ENCODE data around the gene FGG. TPM values are rescaled to one million over a fixed set of nuclear protein-coding genes. Genes with fewer than 3 reads are reported as not detected.
A peak's percentile ranks its signal among the peaks of the same experiment; 100 is the strongest.

Gene FGG
- total and polyA plus RNA-seq, 2 experiments from 2014 or later, result not detected

DNA sequence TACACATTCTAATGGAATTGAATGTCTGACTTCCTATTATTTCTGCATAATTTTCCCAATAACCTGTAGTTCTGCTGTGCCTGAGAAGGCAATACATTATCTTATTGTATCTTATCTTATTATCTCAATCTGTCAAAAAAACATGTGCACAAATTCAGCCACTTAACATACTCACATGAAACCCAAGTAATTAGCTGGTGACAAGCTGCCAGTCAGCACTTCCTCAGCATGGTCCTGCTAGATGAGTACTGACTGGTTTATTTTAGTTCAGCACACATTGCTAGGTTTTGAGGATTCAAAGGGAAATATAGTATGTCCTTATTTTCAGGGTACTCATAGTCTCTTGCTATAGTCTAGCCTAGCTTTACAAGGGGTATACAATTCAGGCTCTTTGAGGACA lies 17.9 kb upstream of the FGG start:
- Histone ChIP-seq H3K4me2 (ENCODE audit: unreplicated experiment) (no peak overlapping the region), H3K4me1 (ENCODE audit: insufficient read depth) (no peaks in the 10 kb centered on the region), H3K9me2 (ENCODE audit: insufficient read depth) (no peaks in the 10 kb centered on the region), H2AFZ (no peak overlapping the region), H3F3A (ENCODE audit: insufficient read depth) (no peaks in the 10 kb centered on the region), H3K9me3 (ENCODE audit: low read depth) (no peaks in the 10 kb centered on the region), H3K9ac (no peak overlapping the region), H3K36me3 (ENCODE audit: low read depth) (no peaks in the 10 kb centered on the region), H3K27me3 (replicated peaks; ENCODE audit: insufficient read depth) (peaks cover 55% of the 10 kb centered on the region), H3K79me2 (ENCODE audit: insufficient read depth) (no peaks in the 10 kb centered on the region), H3K4me3 (no peak overlapping the region), H4K20me1 (ENCODE audit: insufficient read depth) (no peaks in the 10 kb centered on the region), H3K27ac (no peak overlapping the region)
- DNase-seq, result no peak
- TF ChIP-seq EZH2phosphoT487 (IDR thresholded peaks at IDR 0.05; ENCODE audit: insufficient read depth, low read depth) (no peak), EZH2 (IDR thresholded peaks at IDR 0.05; ENCODE audit: insufficient read depth, poor library complexity, severe bottlenecking) (no peak)
- in situ Hi-C loops (cut with MboI), result no loop called here

DNA sequence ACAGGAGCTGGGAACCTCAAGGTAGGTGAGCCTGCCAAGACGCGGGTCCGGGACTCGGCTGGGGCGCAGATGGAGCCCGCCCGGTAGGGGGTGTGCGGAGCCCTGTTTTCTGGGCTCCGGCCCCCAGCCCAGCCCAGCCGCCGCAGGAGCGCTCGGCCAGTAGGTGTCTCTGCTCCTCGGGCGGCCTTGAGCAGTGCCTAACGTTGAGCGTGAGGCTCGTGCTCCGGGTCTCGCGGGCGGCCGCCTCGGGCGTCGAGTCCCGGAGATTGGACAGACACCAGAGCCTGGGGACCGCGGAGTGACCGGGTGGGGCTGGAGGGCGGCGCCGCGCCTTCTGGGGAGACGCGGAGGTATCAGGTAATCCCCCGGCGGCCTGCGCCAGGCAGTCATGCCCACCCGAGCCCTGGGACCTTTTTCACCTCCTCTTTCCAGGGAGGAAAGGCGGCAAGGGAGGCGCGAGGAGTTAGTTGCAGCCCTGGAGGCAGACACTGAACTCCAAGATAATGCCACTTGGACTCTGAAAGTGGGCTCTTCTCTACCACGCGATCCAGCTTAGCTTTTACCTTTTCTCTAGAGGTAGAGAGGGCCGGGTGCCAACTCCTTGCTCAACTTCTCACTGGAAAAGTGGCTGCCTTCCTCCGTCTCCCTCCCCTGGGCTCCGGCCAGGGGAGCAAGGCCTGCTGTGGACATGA lies 14.5 kb upstream of the FGG start:
- 10% methylated on average over 39 to 46 of the region's 48 CpGs for WGBS, 2 experiments (ENCODE audit: low coverage in 1 of 2, low lambda C conversion rate in 2 of 2, missing lambda C conversion rate in 2 of 2)
- H2AFZ ChIP-seq, result peak overlapping the region; percentile 46
- H3F3A ChIP-seq (ENCODE audit: insufficient read depth), result no peaks in the 10 kb centered on the region
- TF ChIP-seq EZH2 (IDR thresholded peaks at IDR 0.05; ENCODE audit: insufficient read depth, poor library complexity, severe bottlenecking) (no peak), EZH2phosphoT487 (IDR thresholded peaks at IDR 0.05; ENCODE audit: insufficient read depth, low read depth) (no peak)
- H3K27me3 ChIP-seq (replicated peaks; ENCODE audit: insufficient read depth), result peaks cover 40% of the 10 kb centered on the region
- H3K79me2 ChIP-seq (ENCODE audit: insufficient read depth), result no peaks in the 10 kb centered on the region
- no peaks in the 10 kb centered on the region for H3K36me3 ChIP-seq (ENCODE audit: low read depth)
- H3K4me1 ChIP-seq (ENCODE audit: insufficient read depth), result no peaks in the 10 kb centered on the region
- in situ Hi-C loops (cut with MboI), result no loop called here
- no peaks in the 10 kb centered on the region for H4K20me1 ChIP-seq (ENCODE audit: insufficient read depth)
- H3K9me3 ChIP-seq (ENCODE audit: low read depth), result no peaks in the 10 kb centered on the region
- no peak overlapping the region for H3K4me2 ChIP-seq (ENCODE audit: unreplicated experiment)
- no peak overlapping the region for H3K9ac ChIP-seq
- H3K9me2 ChIP-seq (ENCODE audit: insufficient read depth), result no peaks in the 10 kb centered on the region
- no peak overlapping the region for H3K27ac ChIP-seq
- DNase-seq, result peak; percentile 54
- peak overlapping the region; percentile 42; the same call in 1 of the 2 replicates for H3K4me3 ChIP-seq

DNA sequence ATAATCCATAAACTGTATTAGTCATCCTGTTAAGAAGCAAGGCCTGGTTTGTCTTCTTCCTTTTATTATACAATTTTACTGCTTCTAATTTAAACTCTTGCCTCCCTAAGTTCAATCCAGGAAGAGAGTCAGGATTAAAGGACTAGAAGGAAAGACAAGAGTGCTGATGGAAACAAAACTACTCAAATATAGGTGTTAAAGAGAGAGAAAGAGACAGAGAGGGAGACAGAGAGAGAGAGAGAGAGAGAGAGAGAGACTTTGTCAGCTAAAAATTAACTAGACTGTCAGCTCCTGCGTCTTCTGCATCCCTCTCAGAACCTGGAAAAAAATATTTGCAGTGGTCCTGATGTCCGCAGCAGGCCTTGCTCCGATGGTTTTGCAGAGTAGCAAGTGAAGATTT lies 13.5 kb upstream of the FGG start:
- in situ Hi-C loops (cut with MboI), result no loop called here

DNA sequence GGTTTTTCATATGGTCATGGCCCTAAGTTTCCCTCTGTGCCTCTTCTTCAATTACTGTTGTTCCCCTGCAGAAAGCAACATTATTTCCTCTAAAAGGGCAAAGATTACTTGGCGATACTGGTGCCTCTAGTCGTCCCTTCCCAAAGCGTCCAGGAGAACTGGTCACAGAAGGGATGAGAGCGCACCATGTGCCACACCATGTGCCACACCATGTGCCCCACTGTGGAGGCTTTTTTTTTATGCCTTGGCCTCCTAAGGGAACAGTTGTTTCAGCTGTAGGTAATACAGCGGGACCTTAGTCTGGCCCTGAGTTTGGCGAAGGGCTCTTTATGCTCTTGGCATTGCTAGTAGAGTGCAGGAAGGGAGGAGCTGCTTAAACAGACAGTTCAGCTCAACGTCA lies 11.5 kb upstream of the FGG start:
- WGBS, 2 experiments (ENCODE audit: low coverage in 1 of 2, low lambda C conversion rate in 2 of 2, missing lambda C conversion rate in 2 of 2), result 52 to 58% methylated on average over 7 of the region's 7 CpGs
- no peaks in the 10 kb centered on the region for H3K4me1 ChIP-seq (ENCODE audit: insufficient read depth)
- H3K27ac ChIP-seq, result no peak overlapping the region
- H3K9me3 ChIP-seq (ENCODE audit: low read depth), result no peaks in the 10 kb centered on the region
- no peak for DNase-seq
- H3K27me3 ChIP-seq (replicated peaks; ENCODE audit: insufficient read depth), result peaks cover 36% of the 10 kb centered on the region
- no peak overlapping the region for H3K4me2 ChIP-seq (ENCODE audit: unreplicated experiment)
- no peaks in the 10 kb centered on the region for H3K9me2 ChIP-seq (ENCODE audit: insufficient read depth)
- H3K4me3 ChIP-seq, result no peak overlapping the region
- no peaks in the 10 kb centered on the region for H3F3A ChIP-seq (ENCODE audit: insufficient read depth)
- no peaks in the 10 kb centered on the region for H3K79me2 ChIP-seq (ENCODE audit: insufficient read depth)
- in situ Hi-C loops (cut with MboI), result no loop called here
- no peak overlapping the region for H3K9ac ChIP-seq
- H2AFZ ChIP-seq, result no peak overlapping the region
- no peaks in the 10 kb centered on the region for H4K20me1 ChIP-seq (ENCODE audit: insufficient read depth)
- no peaks in the 10 kb centered on the region for H3K36me3 ChIP-seq (ENCODE audit: low read depth)
- no peak for TF ChIP-seq EZH2 (IDR thresholded peaks at IDR 0.05; ENCODE audit: insufficient read depth, poor library complexity, severe bottlenecking)
- no peak for TF ChIP-seq EZH2phosphoT487 (IDR thresholded peaks at IDR 0.05; ENCODE audit: insufficient read depth, low read depth)

More for the DNA sequence above, 13.5 kb upstream of the FGG start:
- Histone ChIP-seq H3K4me2 (ENCODE audit: unreplicated experiment) (no peak overlapping the region), H2AFZ (no peak overlapping the region), H4K20me1 (ENCODE audit: insufficient read depth) (no peaks in the 10 kb centered on the region), H3K27ac (no peak overlapping the region), H3K9me2 (ENCODE audit: insufficient read depth) (no peaks in the 10 kb centered on the region), H3K27me3 (replicated peaks; ENCODE audit: insufficient read depth) (peaks cover 37% of the 10 kb centered on the region; the same call in 1 of the 2 replicates), H3F3A (ENCODE audit: insufficient read depth) (no peaks in the 10 kb centered on the region), H3K4me1 (ENCODE audit: insufficient read depth) (no peaks in the 10 kb centered on the region), H3K9me3 (ENCODE audit: low read depth) (no peaks in the 10 kb centered on the region), H3K9ac (no peak overlapping the region), H3K36me3 (ENCODE audit: low read depth) (no peaks in the 10 kb centered on the region), H3K4me3 (no peak overlapping the region), H3K79me2 (ENCODE audit: insufficient read depth) (no peaks in the 10 kb centered on the region)
- TF ChIP-seq EZH2phosphoT487 (IDR thresholded peaks at IDR 0.05; ENCODE audit: insufficient read depth, low read depth) (no peak), EZH2 (IDR thresholded peaks at IDR 0.05; ENCODE audit: insufficient read depth, poor library complexity, severe bottlenecking) (no peak)
- WGBS, 2 experiments (ENCODE audit: low coverage in 1 of 2, low lambda C conversion rate in 2 of 2, missing lambda C conversion rate in 2 of 2), result 79 to 84% methylated on average over 3 of the region's 3 CpGs
- DNase-seq, result peak; percentile 7

Measured in GM23248 (cell line).